ENCODE results near the gene TLX3.

DNA sequence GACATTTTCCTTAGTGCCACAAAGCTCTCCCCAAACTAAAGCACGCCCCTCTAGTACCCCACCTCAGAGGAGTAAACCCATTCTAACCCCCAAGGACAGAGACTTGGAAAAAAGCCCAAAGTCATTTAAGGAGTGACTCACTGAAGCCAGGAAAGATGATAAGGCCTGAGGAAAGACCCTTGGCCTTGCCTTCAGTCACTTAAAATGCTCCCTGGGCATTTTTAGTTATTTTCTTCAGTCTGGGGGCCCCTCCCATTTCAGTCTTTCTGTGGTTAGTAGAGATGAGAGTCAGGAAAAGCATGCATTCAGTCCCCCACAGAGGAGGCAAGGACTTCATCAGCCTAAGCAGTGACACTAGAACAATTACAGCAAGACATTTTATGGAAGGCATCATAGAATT, 13.7 kb upstream of the TLX3 start:
- no peak for TF ChIP-seq CTCF (IDR thresholded peaks at IDR 0.05)
- TF ChIP-seq POLR2AphosphoS5 (IDR thresholded peaks at IDR 0.05) = no peak
- no peak for TF ChIP-seq POLR2A (IDR thresholded peaks at IDR 0.05)
